K562 (cell line): ENCODE measurements around the gene SLC22A23. TPM values are rescaled to one million over a fixed set of nuclear protein-coding genes. Genes with fewer than 3 reads are reported as not detected.

Experiments used
- ATAC-seq: fragments of 200-7000 bp; cut with Tn5 transposase; 3 replicates; pipeline ENCODE4 v1.9.1; 2020; ENCODE audit warnings: moderate library complexity
- BruUV-seq: library from RNA; stranded (reverse); fragments of 400-500 nt; replicated peaks from 2 replicates; lab custom pipeline; 2021; lab: Mats Ljungman, UMichigan
- CTCF ChIA-PET: fragments of 300-600 bp; formaldehyde crosslinking; extraction: SDS; loops from one replicate; lab custom pipeline; 2021; ENCODE audit warnings: low intra/inter-chr PET ratio; lab: Yijun Ruan, JAX
- POLR2A ChIA-PET: fragments of 300-600, 350-650 bp; sonication (Branson Sonifier 250); formaldehyde crosslinking; extraction: SDS; loops from one replicate; lab custom pipeline; 2021; ENCODE audit warnings: antibody characterized with exemption, inconsistent platforms; lab: Yijun Ruan, JAX
- DNase-seq, 4 experiments: peaks; one replicate each; pipeline versions ENCODE4 v3.0.0 to v3.0.0-alpha.2; 2011 to 2018; ENCODE audit warnings: low spot score in 3 of 4, mixed read lengths in 3 of 4; ENCODE audit errors: extremely low read depth in 1 of 4
- FAIRE-seq: peaks from 2 replicates; lab custom pipeline; 2011; peaks lifted over from hg19 to GRCh38; lab: Jason Lieb, UNC
- H2AFZ ChIP-seq: 2 replicates; pipeline ENCODE4 v1.6.0; 2011; ENCODE audit warnings: low read depth, low read length, control low read depth, inconsistent platforms
- H3K27ac ChIP-seq: fragments of 200-600 bp; 3 replicates; pipeline ENCODE4 v1.8.0; 2011; ENCODE audit warnings: low read depth, mild to moderate bottlenecking, control low read depth, inconsistent platforms, low read length, moderate library complexity, mixed read lengths; ENCODE audit errors: extremely low read depth
- H3K27me3 ChIP-seq, 2 experiments: fragments of 300-600 bp in 1 of 2; 2 replicates in 1 of 2; 3 replicates in 1 of 2; pipeline versions ENCODE4 v1.6.0 to v1.8.0; 2011; ENCODE audit warnings: inconsistent platforms in 2 of 2, low read length in 2 of 2, mild to moderate bottlenecking in 1 of 2, mixed read lengths in 1 of 2, moderate library complexity in 1 of 2; ENCODE audit not compliant: control insufficient read depth in 2 of 2, insufficient read depth in 2 of 2
- H3K36me3 ChIP-seq: fragments of 300-600 bp; 3 replicates; pipeline ENCODE4 v1.8.0; 2011; ENCODE audit warnings: mild to moderate bottlenecking, low read length, inconsistent platforms; ENCODE audit not compliant: control insufficient read depth, insufficient read depth
- H3K4me1 ChIP-seq, 2 experiments: fragments of 200-600 bp in 1 of 2; replicated peaks in 1 of 2; 2 replicates in 1 of 2; 3 replicates in 1 of 2; pipeline versions ENCODE4 v1.5.1 to v1.8.0; 2011; ENCODE audit warnings: inconsistent platforms in 2 of 2, low read length in 2 of 2, mild to moderate bottlenecking in 1 of 2, mixed read lengths in 1 of 2, moderate library complexity in 1 of 2; ENCODE audit not compliant: control insufficient read depth in 2 of 2, insufficient read depth in 2 of 2
- H3K4me2 ChIP-seq: 2 replicates; pipeline ENCODE4 v1.6.1; 2011; ENCODE audit warnings: low read length, control low read depth, inconsistent platforms, mixed read lengths; ENCODE audit not compliant: insufficient read depth
- H3K4me3 ChIP-seq: fragments of 200-600 bp; sonication (generic), shearing (Covaris generic); 2 replicates; pipeline ENCODE4 v1.5.1; 2016; ENCODE audit warnings: control low read depth, inconsistent platforms
- H3K79me2 ChIP-seq: fragments of 200-600 bp; 3 replicates; pipeline ENCODE4 v1.8.0; 2011; ENCODE audit warnings: low read length, inconsistent platforms; ENCODE audit not compliant: control insufficient read depth, insufficient read depth
- H3K9ac ChIP-seq, 2 experiments: 2 replicates each; pipeline versions ENCODE4 v1.6.0 to v1.6.1; 2011; ENCODE audit warnings: low read depth in 2 of 2, low read length in 2 of 2, control low read depth in 1 of 2, inconsistent platforms in 1 of 2, mild to moderate bottlenecking in 1 of 2, mixed read lengths in 1 of 2; ENCODE audit not compliant: insufficient read depth in 1 of 2
- H3K9me1 ChIP-seq: one replicate; pipeline ENCODE4 v1.6.0; 2011; ENCODE audit warnings: inconsistent platforms, mild to moderate bottlenecking, low read length, moderate library complexity; ENCODE audit not compliant: control insufficient read depth, insufficient read depth
- H3K9me3 ChIP-seq: replicated peaks from 2 replicates; pipeline ENCODE4 v1.5.1; 2011; ENCODE audit warnings: low read depth, low read length, inconsistent platforms; ENCODE audit not compliant: control insufficient read depth, insufficient read depth
- H4K20me1 ChIP-seq: replicated peaks from 2 replicates; pipeline ENCODE4 v1.6.1; 2011; ENCODE audit warnings: low read length, inconsistent platforms, mixed read lengths; ENCODE audit not compliant: control insufficient read depth, insufficient read depth
- ASH1L ChIP-seq: fragments of 450-650 bp; IDR thresholded peaks from 2 replicates; pipeline ENCODE4 v1.6.1; 2018; ENCODE audit warnings: borderline replicate concordance, mild to moderate bottlenecking, low read depth; ENCODE audit not compliant: partially characterized antibody
- CREM ChIP-seq: IDR thresholded peaks from 2 replicates; pipeline ENCODE4 v1.6.1; 2014; ENCODE audit warnings: antibody characterized with exemption, low read depth
- POLR2AphosphoS5 ChIP-seq: IDR thresholded peaks from 2 replicates; pipeline ENCODE4 v1.6.1; 2011; ENCODE audit warnings: mild to moderate bottlenecking, low read depth, low read length, moderate library complexity; ENCODE audit not compliant: control insufficient read depth, insufficient read depth
- POLR2G ChIP-seq: fragments of 200-400 bp; formaldehyde crosslinking; IDR thresholded peaks from 2 replicates; pipeline ENCODE4 v1.6.1; 2017; ENCODE audit warnings: low read depth, mild to moderate bottlenecking, antibody characterized with exemption, low read length, moderate library complexity
- RBM22 ChIP-seq: fragments of 200-400 bp; formaldehyde crosslinking; IDR thresholded peaks from 2 replicates; pipeline ENCODE4 v1.6.1; 2018; ENCODE audit warnings: low read length, low read depth; ENCODE audit not compliant: poor library complexity, severe bottlenecking
- SUPT5H ChIP-seq: fragments of 450-650 bp; IDR thresholded peaks from 2 replicates; pipeline ENCODE4 v1.6.1; 2016
- TFAP4 ChIP-seq: sonication (generic); formaldehyde crosslinking; IDR thresholded peaks from 2 replicates; pipeline ENCODE4 v1.8.0; 2022; ENCODE audit warnings: missing genetic modification reagents, mild to moderate bottlenecking, moderate library complexity, borderline replicate concordance
- ZNF274 ChIP-seq: IDR thresholded peaks from 2 replicates; pipeline ENCODE4 v1.6.1; 2011; ENCODE audit warnings: low read depth, mild to moderate bottlenecking, low read length, moderate library complexity, borderline replicate concordance
- WGBS: fragments of 100-300 bp; shearing (Covaris generic); methylation state at CpG from one replicate; pipeline ENCODE4 v1.1.6; 2016; ENCODE audit warnings: low coverage, mixed read lengths; ENCODE audit not compliant: insufficient coverage; ENCODE audit errors: missing lambda C conversion rate; 5-methylcytosine and 5-hydroxymethylcytosine counted together
- in situ Hi-C: fragments of 300-500 bp; cut with MboI; formaldehyde crosslinking; loops from 4 replicates; pipeline ENCODE4 v1.15.0; 2018; ENCODE audit warnings: inconsistent platforms, mixed read lengths
- intact Hi-C: fragments of 100-400 bp; cut with micrococcal nuclease; formaldehyde crosslinking; loops from 2 replicates; pipeline ENCODE4 v1.14.2; 2022
- polyA plus RNA-seq, 8 experiments: library from polyadenylated mRNA; depleted of rRNA in 4 of 8; stranded (reverse) in 5 of 8; unstranded in 3 of 8; fragments of >200 nt; fragmentation: Nextera tagmentation in 2 of 8; fragmentation: Illumina TruSeq in 1 of 8; extraction: Ambion mirVana in 2 of 8; extraction: Trizol in 1 of 8; gene quantifications; 2 replicates each; pipeline versions ENCODE4 v1.2.1 to v1.2.3, GENCODE V29; 2011 to 2014; ENCODE audit warnings: inconsistent platforms in 1 of 8, missing spikeins in 1 of 8
- total RNA-seq, 7 experiments: library from RNA; depleted of rRNA in 6 of 7; stranded (reverse); fragments of >200 nt in 6 of 7; fragmentation: Illumina TruSeq in 2 of 7; extraction: Trizol in 2 of 7; gene quantifications; 2 replicates each; pipeline versions ENCODE4 v1.2.1 to v1.2.3, GENCODE V29; 2011 to 2021; ENCODE audit warnings: low replicate concordance in 1 of 7

SLC22A23 gene
- total and polyA plus RNA-seq, 9 of the 15 experiments (the other 6 are each of a cell fraction or from before 2014, with no cell fraction given) = 0.30 to 8.7 (median 2.5) TPM

- Histone ChIP-seq H3K4me2 (no peak overlapping the region), H3K4me3 (no peak overlapping the region), H3K36me3 (peaks cover 77% of the 10 kb centered on the region), H3K27ac (no peak overlapping the region), H4K20me1 (peaks cover 7% of the 10 kb centered on the region; the same call in 1 of the 2 replicates), H3K9me1 (peaks cover 3% of the 10 kb centered on the region), H2AFZ (no peak overlapping the region), H3K9me3 (no peaks in the 10 kb centered on the region), H3K4me1 (peaks cover 0 to 7% of the 10 kb centered on the region in 2 experiments; a peak in 2 of 5 replicates), H3K9ac (no peak overlapping the region), H3K79me2 (peaks cover 29% of the 10 kb centered on the region), H3K27me3 (no peaks in the 10 kb centered on the region)
- intact Hi-C loops (no loop called here), in situ Hi-C loops (loop anchor here (5.0 to 10.0 kb wide), 2 partner anchors 462 to 745 kb away; no protein-coding TSS in a partner anchor)
- FAIRE-seq (no peak), DNase-seq (no peak), ATAC-seq (no peak)
- no TSS peak for BruUV-seq
- ChIA-PET CTCF (no interaction called here), POLR2A (interaction anchor here (1.2 kb wide), 1 partner anchor 18 kb away, joined by 4 read pairs; no protein-coding TSS in a partner anchor)
- WGBS = 92% methylated on average over 14 of the region's 15 CpGs
- TF ChIP-seq ZNF274 (no peak), RBM22 (peak; percentile 27), POLR2G (peak; percentile 62)
Measured at GRCh38 chr6:3270258-3270657, 186.6 kb downstream of the SLC22A23 start.

GRCh38 chr6:3269281-3269975 is 187.4 kb downstream of the SLC22A23 start:
- DNase-seq (no peak), ATAC-seq (no peak), FAIRE-seq (peak; percentile 26)
- no peaks in the 10 kb centered on the region for H3K9me3 ChIP-seq
- H3K9ac ChIP-seq = no peak overlapping the region
- intact Hi-C loops = no loop called here
- TF ChIP-seq ASH1L = no peak
- peak; percentile 26; the same call in 1 of the 2 replicates for TF ChIP-seq SUPT5H
- peak; percentile 28; the same call in 1 of the 2 replicates for TF ChIP-seq CREM
- peak; percentile 13; the same call in 1 of the 2 replicates for TF ChIP-seq TFAP4 (CRISPR knock-in tag)
- peak; percentile 21; the same call in 1 of the 2 replicates for TF ChIP-seq POLR2AphosphoS5
- H3K4me3 ChIP-seq = no peak overlapping the region
- H3K27me3 ChIP-seq = no peaks in the 10 kb centered on the region
- peaks cover 11% of the 10 kb centered on the region; the same call in 1 of the 2 replicates for H4K20me1 ChIP-seq
- peaks cover 3% of the 10 kb centered on the region for H3K9me1 ChIP-seq
- no peak overlapping the region for H3K4me2 ChIP-seq
- CTCF ChIA-PET = no interaction called here
- 83% methylated on average over 27 of the region's 27 CpGs for WGBS
- H3K36me3 ChIP-seq = peaks cover 85% of the 10 kb centered on the region
- H2AFZ ChIP-seq = no peak overlapping the region
- no TSS peak for BruUV-seq
- peaks cover 37% of the 10 kb centered on the region for H3K79me2 ChIP-seq
- H3K27ac ChIP-seq = no peak overlapping the region
- in situ Hi-C loops = no loop called here
- peaks cover 0 to 7% of the 10 kb centered on the region in 2 experiments; a peak in 2 of 5 replicates for H3K4me1 ChIP-seq
- POLR2A ChIA-PET = interaction anchor here (1.2 kb wide), 1 partner anchor 17 kb away, joined by 4 read pairs; no protein-coding TSS in a partner anchor
